ENCODE results near the gene EIF4EBP3. TPM values are rescaled to one million over a fixed set of nuclear protein-coding genes. Genes with fewer than 3 reads are reported as not detected.
A peak's percentile ranks its signal among the peaks of the same experiment; 100 is the strongest.

EIF4EBP3 gene
- total RNA-seq, 1 donor from 2014 or later, result not detected

- Histone ChIP-seq H3K4me1 (ENCODE audit: control insufficient read depth in 3 of 3, insufficient read depth in 3 of 3, low read length in 3 of 3) (peaks cover 17 to 33% (median 25%) of the 10 kb centered on the region in 3 donors), H3K9ac (ENCODE audit: low read depth in 1 of 3, low read length in 3 of 3) (peak overlapping the region in 1 of 3 donors; percentile 97), H3K27ac (ENCODE audit: low read depth, low read length) (no peak overlapping the region), H3K36me3 (ENCODE audit: control insufficient read depth in 3 of 3, insufficient read depth in 3 of 3, low read length in 3 of 3) (peaks cover 25 to 37% (median 26%) of the 10 kb centered on the region in 3 donors), H3K4me3 (ENCODE audit: low read length in 3 of 3) (peak overlapping the region in 1 of 3 donors; percentile 76), H3K9me3 (ENCODE audit: control insufficient read depth in 3 of 3, low read length in 3 of 3) (no peaks in the 10 kb centered on the region), H3K27me3 (ENCODE audit: control insufficient read depth in 3 of 3, insufficient read depth in 3 of 3, low read length in 3 of 3) (no peaks in the 10 kb centered on the region)
Observed at GRCh38 chr5:140555747-140556312, 8.4 kb downstream of the EIF4EBP3 start.

GRCh38 chr5:140556438-140556837 lies 9.0 kb downstream of the EIF4EBP3 start:
- Histone ChIP-seq H3K4me3 (ENCODE audit: low read length in 3 of 3) (peak overlapping the region; percentile 76 to 90 (median 84)), H3K9me3 (ENCODE audit: control insufficient read depth in 3 of 3, low read length in 3 of 3) (no peaks in the 10 kb centered on the region), H3K27me3 (ENCODE audit: control insufficient read depth in 3 of 3, insufficient read depth in 3 of 3, low read length in 3 of 3) (no peaks in the 10 kb centered on the region), H3K4me1 (ENCODE audit: control insufficient read depth in 3 of 3, insufficient read depth in 3 of 3, low read length in 3 of 3) (peaks cover 16 to 35% (median 25%) of the 10 kb centered on the region in 3 donors), H3K27ac (ENCODE audit: low read depth, low read length) (peak overlapping the region; percentile 93), H3K9ac (ENCODE audit: low read depth in 1 of 3, low read length in 3 of 3) (peak overlapping the region; percentile 84 to 97 (median 95)), H3K36me3 (ENCODE audit: control insufficient read depth in 3 of 3, insufficient read depth in 3 of 3, low read length in 3 of 3) (peaks cover 25 to 36% (median 28%) of the 10 kb centered on the region in 3 donors)

- Histone ChIP-seq H3K9me3 (ENCODE audit: control insufficient read depth in 3 of 3, low read length in 3 of 3) (no peaks in the 10 kb centered on the region), H3K36me3 (ENCODE audit: control insufficient read depth in 3 of 3, insufficient read depth in 3 of 3, low read length in 3 of 3) (peaks cover 20 to 32% (median 32%) of the 10 kb centered on the region in 3 donors), H3K9ac (ENCODE audit: low read depth in 1 of 3, low read length in 3 of 3) (peak within 1 kb of the TSS; percentile 84 to 97 (median 95)), H3K27ac (ENCODE audit: low read depth, low read length) (peak within 1 kb of the TSS; percentile 93), H3K4me3 (ENCODE audit: low read length in 3 of 3) (peak within 1 kb of the TSS; percentile 76 to 90 (median 84)), H3K4me1 (ENCODE audit: control insufficient read depth in 3 of 3, insufficient read depth in 3 of 3, low read length in 3 of 3) (peaks cover 23 to 43% (median 33%) of the 10 kb centered on the region in 3 donors), H3K27me3 (ENCODE audit: control insufficient read depth in 3 of 3, insufficient read depth in 3 of 3, low read length in 3 of 3) (no peaks in the 10 kb centered on the region)
Observed at GRCh38 chr5:140557136-140557805, 9.8 kb downstream of the EIF4EBP3 start, which contains the start of gene SRA1. TSS of gene SRA1 (minus strand) at chr5:140557473. CDS start at chr5:140557452, 21 bp downstream.

GRCh38 chr5:140557965-140558364 lies 10.5 kb downstream of the EIF4EBP3 start:
- Histone ChIP-seq H3K27me3 (ENCODE audit: control insufficient read depth in 3 of 3, insufficient read depth in 3 of 3, low read length in 3 of 3) (no peaks in the 10 kb centered on the region), H3K9ac (ENCODE audit: low read depth in 1 of 3, low read length in 3 of 3) (peak overlapping the region; percentile 84 to 97 (median 95)), H3K4me3 (ENCODE audit: low read length in 3 of 3) (peak overlapping the region; percentile 76 to 90 (median 84)), H3K36me3 (ENCODE audit: control insufficient read depth in 3 of 3, insufficient read depth in 3 of 3, low read length in 3 of 3) (peaks cover 20 to 32% (median 32%) of the 10 kb centered on the region in 3 donors), H3K9me3 (ENCODE audit: control insufficient read depth in 3 of 3, low read length in 3 of 3) (no peaks in the 10 kb centered on the region), H3K4me1 (ENCODE audit: control insufficient read depth in 3 of 3, insufficient read depth in 3 of 3, low read length in 3 of 3) (peaks cover 30 to 49% (median 39%) of the 10 kb centered on the region in 3 donors), H3K27ac (ENCODE audit: low read depth, low read length) (peak overlapping the region; percentile 93)

GRCh38 chr5:140558542-140558941 lies 11.1 kb downstream of the EIF4EBP3 start:
- peak overlapping the region; percentile 93 for H3K27ac ChIP-seq (ENCODE audit: low read depth, low read length)
- H3K27me3 ChIP-seq (ENCODE audit: control insufficient read depth in 3 of 3, insufficient read depth in 3 of 3, low read length in 3 of 3), result no peaks in the 10 kb centered on the region
- H3K9ac ChIP-seq (ENCODE audit: low read depth in 1 of 3, low read length in 3 of 3), result no peak overlapping the region
- H3K36me3 ChIP-seq (ENCODE audit: control insufficient read depth in 3 of 3, insufficient read depth in 3 of 3, low read length in 3 of 3), result peaks cover 20 to 32% (median 32%) of the 10 kb centered on the region in 3 donors
- no peaks in the 10 kb centered on the region for H3K9me3 ChIP-seq (ENCODE audit: control insufficient read depth in 3 of 3, low read length in 3 of 3)
- H3K4me3 ChIP-seq (ENCODE audit: low read length in 3 of 3), result no peak overlapping the region
- peaks cover 35 to 53% (median 44%) of the 10 kb centered on the region in 3 donors for H3K4me1 ChIP-seq (ENCODE audit: control insufficient read depth in 3 of 3, insufficient read depth in 3 of 3, low read length in 3 of 3)

- Histone ChIP-seq H3K36me3 (ENCODE audit: control insufficient read depth in 3 of 3, insufficient read depth in 3 of 3, low read length in 3 of 3) (peaks cover 20 to 32% (median 32%) of the 10 kb centered on the region in 3 donors), H3K9ac (ENCODE audit: low read depth in 1 of 3, low read length in 3 of 3) (no peak overlapping the region), H3K9me3 (ENCODE audit: control insufficient read depth in 3 of 3, low read length in 3 of 3) (no peaks in the 10 kb centered on the region), H3K4me1 (ENCODE audit: control insufficient read depth in 3 of 3, insufficient read depth in 3 of 3, low read length in 3 of 3) (peaks cover 44 to 49% (median 48%) of the 10 kb centered on the region in 3 donors), H3K4me3 (ENCODE audit: low read length in 3 of 3) (no peak overlapping the region), H3K27ac (ENCODE audit: low read depth, low read length) (no peak overlapping the region), H3K27me3 (ENCODE audit: control insufficient read depth in 3 of 3, insufficient read depth in 3 of 3, low read length in 3 of 3) (no peaks in the 10 kb centered on the region)
Observed at GRCh38 chr5:140560227-140560626, 12.8 kb downstream of the EIF4EBP3 start.

GRCh38 chr5:140561753-140562523 lies 14.5 kb downstream of the EIF4EBP3 start:
- H3K9ac ChIP-seq (ENCODE audit: low read depth in 1 of 3, low read length in 3 of 3), result peak overlapping the region in 2 of 3 donors; percentile 1 to 19
- peak overlapping the region in 1 of 3 donors; percentile 4 for H3K4me3 ChIP-seq (ENCODE audit: low read length in 3 of 3)
- H3K4me1 ChIP-seq (ENCODE audit: control insufficient read depth in 3 of 3, insufficient read depth in 3 of 3, low read length in 3 of 3), result peaks cover 50 to 54% (median 51%) of the 10 kb centered on the region in 3 donors
- no peaks in the 10 kb centered on the region for H3K27me3 ChIP-seq (ENCODE audit: control insufficient read depth in 3 of 3, insufficient read depth in 3 of 3, low read length in 3 of 3)
- peaks cover 26 to 45% (median 38%) of the 10 kb centered on the region in 3 donors for H3K36me3 ChIP-seq (ENCODE audit: control insufficient read depth in 3 of 3, insufficient read depth in 3 of 3, low read length in 3 of 3)
- H3K27ac ChIP-seq (ENCODE audit: low read depth, low read length), result no peak overlapping the region
- no peaks in the 10 kb centered on the region for H3K9me3 ChIP-seq (ENCODE audit: control insufficient read depth in 3 of 3, low read length in 3 of 3)

- peaks cover 38 to 53% (median 50%) of the 10 kb centered on the region in 3 donors for H3K36me3 ChIP-seq (ENCODE audit: control insufficient read depth in 3 of 3, insufficient read depth in 3 of 3, low read length in 3 of 3)
Observed at GRCh38 chr5:140563596-140563995, 16.1 kb downstream of the EIF4EBP3 start.

GRCh38 chr5:140564196-140565023 lies 16.9 kb downstream of the EIF4EBP3 start, which contains the start of the genes APBB3 and SLC35A4:
TSS of gene APBB3 (minus strand) at chr5:140564598. CDS start at chr5:140564245, 353 bp downstream.
TSS of gene SLC35A4 (plus strand) at chr5:140564828. CDS start at chr5:140567170, 2,342 bp downstream.
- peaks cover 64 to 74% (median 69%) of the 10 kb centered on the region in 3 donors for H3K4me1 ChIP-seq (ENCODE audit: control insufficient read depth in 3 of 3, insufficient read depth in 3 of 3, low read length in 3 of 3)
- peaks cover 38 to 49% (median 48%) of the 10 kb centered on the region in 3 donors for H3K36me3 ChIP-seq (ENCODE audit: control insufficient read depth in 3 of 3, insufficient read depth in 3 of 3, low read length in 3 of 3)
- no peaks in the 10 kb centered on the region for H3K9me3 ChIP-seq (ENCODE audit: control insufficient read depth in 3 of 3, low read length in 3 of 3)
- peak within 1 kb of the TSS; percentile 95 to 99 (median 98) for H3K4me3 ChIP-seq (ENCODE audit: low read length in 3 of 3)
- no peaks in the 10 kb centered on the region for H3K27me3 ChIP-seq (ENCODE audit: control insufficient read depth in 3 of 3, insufficient read depth in 3 of 3, low read length in 3 of 3)
- H3K9ac ChIP-seq (ENCODE audit: low read depth in 1 of 3, low read length in 3 of 3), result peak within 1 kb of the TSS; percentile 95 to 98 (median 97)
- H3K27ac ChIP-seq (ENCODE audit: low read depth, low read length), result peak within 1 kb of the TSS; percentile 97

More at GRCh38 chr5:140563596-140563995, 16.1 kb downstream of the EIF4EBP3 start:
- H3K4me3 ChIP-seq (ENCODE audit: low read length in 3 of 3), result peak overlapping the region; percentile 95 to 99 (median 98)
- no peaks in the 10 kb centered on the region for H3K9me3 ChIP-seq (ENCODE audit: control insufficient read depth in 3 of 3, low read length in 3 of 3)
- H3K9ac ChIP-seq (ENCODE audit: low read depth in 1 of 3, low read length in 3 of 3), result peak overlapping the region; percentile 95 to 98 (median 97)
- peaks cover 57 to 66% (median 61%) of the 10 kb centered on the region in 3 donors for H3K4me1 ChIP-seq (ENCODE audit: control insufficient read depth in 3 of 3, insufficient read depth in 3 of 3, low read length in 3 of 3)
- peak overlapping the region; percentile 97 for H3K27ac ChIP-seq (ENCODE audit: low read depth, low read length)
- H3K27me3 ChIP-seq (ENCODE audit: control insufficient read depth in 3 of 3, insufficient read depth in 3 of 3, low read length in 3 of 3), result no peaks in the 10 kb centered on the region
